AG20443 (cell line): ENCODE results near the gene C11orf52.

Experiments used
- DNase-seq: peaks from one replicate; pipeline ENCODE4 v3.0.0; 2012; ENCODE audit warnings: low spot score, mixed read lengths

Gene C11orf52

GRCh38 chr11:111938687-111939160, 20.0 kb downstream of the C11orf52 start:
- peak; percentile 48 for DNase-seq

GRCh38 chr11:111939836-111940604, 21.3 kb downstream of the C11orf52 start:
- DNase-seq = no peak

DNA sequence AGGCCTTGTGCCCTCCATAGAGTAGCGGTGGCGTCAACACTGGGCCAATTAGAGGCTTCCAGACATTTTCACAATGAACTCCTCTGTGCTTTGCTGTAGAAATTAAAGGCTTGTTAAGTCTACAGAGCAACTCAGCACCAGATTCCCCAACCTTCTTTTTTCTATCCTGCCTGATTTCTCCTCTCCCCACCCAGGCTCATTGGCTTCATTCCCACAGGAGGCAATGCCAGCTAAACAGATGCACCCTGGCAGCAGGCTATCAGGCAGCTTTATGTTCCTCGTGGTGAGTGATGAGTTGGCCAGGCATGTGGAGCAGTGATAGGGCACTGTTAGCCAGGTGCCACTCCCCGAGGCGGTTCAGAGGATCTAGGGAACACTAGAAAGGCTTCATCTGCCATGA, 23.2 kb downstream of the C11orf52 start:
- DNase-seq = no peak

DNA sequence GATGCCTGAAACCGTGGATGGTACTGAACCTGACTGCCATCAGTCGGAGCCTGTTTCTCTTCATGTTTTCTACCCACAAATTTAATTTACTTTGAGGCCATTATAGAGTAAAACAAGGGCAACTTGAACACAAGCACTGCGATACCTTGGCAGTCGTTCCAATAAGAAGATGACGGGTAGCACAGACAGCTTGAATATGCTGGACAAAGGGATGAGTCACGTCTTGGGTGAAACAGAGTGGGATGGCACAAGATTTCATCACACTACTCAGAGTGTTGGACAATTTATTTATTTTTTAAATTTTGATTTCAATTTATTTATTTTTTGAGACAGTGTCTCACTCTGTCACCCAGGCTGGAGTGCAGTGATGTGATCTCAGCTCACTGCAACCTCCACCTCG, 24.1 kb downstream of the C11orf52 start:
- DNase-seq = peak; percentile 38

DNA sequence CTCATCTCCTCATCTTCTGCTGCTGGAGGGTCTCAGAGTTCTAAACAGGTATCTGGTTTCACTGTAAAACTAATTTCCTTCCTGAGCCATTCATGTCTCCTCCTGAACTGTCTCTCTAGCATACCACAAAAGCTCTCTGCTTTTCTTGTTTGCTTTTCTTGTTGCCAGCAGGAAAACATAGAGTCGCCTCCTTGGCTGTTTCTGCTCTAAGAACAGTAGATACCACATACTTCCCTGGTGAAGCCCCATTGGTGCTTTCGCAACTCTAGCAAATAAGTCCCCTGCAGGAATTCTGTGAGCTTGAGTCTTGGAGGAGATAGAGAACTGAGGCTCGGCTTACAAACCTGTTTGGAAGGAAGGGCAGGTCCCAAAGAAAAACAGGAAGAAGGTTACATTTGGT, 25.4 kb downstream of the C11orf52 start:
- DNase-seq = peak; percentile 73

DNA sequence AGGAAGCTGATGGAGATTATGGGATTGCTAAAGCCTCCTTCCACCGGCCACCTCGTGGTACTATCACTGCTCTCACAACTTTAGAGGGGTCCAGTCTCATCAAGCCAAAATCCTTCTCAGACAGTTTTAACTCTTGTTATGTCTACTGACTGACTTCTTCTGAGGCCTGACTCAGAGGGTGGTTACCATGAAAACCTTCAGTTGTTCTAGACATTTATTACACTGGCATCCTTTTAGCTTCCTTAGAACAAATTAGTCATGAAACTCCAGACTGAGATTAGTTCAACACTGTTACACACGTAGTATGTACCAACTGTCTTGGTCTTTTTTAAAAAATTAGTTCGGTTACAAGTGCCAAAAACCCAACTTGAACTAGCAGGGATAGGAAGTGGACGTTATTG, 25.9 kb downstream of the C11orf52 start:
- DNase-seq = peak; percentile 67

- DNase-seq = no peak
These were observed 26.5 kb downstream of the C11orf52 start for GRCh38 chr11:111945198-111945597.

DNA sequence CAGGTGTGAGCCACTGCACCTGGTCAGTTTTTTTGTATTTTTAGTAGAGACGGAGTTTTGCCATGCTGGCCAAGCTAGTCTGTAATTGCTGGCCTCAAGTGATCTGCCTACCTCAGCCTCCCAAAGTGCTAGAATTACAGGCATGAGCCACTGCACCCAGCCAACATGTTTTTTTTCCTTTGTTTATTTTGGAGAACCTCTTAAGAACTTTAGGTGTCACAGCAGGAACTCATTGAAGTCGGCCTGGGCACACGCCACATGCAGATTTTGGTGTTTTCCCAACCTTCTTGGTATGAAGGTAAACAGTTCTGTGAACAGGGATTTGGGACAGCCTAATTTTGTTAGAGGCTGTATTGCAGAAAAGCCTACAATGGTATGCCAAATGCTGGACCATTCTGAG, 27.8 kb downstream of the C11orf52 start:
- no peak for DNase-seq

- no peak for DNase-seq
These were observed 28.4 kb downstream of the C11orf52 start for GRCh38 chr11:111947143-111947542.

- DNase-seq = no peak
These were observed 31.1 kb downstream of the C11orf52 start for GRCh38 chr11:111949519-111950426.

DNA sequence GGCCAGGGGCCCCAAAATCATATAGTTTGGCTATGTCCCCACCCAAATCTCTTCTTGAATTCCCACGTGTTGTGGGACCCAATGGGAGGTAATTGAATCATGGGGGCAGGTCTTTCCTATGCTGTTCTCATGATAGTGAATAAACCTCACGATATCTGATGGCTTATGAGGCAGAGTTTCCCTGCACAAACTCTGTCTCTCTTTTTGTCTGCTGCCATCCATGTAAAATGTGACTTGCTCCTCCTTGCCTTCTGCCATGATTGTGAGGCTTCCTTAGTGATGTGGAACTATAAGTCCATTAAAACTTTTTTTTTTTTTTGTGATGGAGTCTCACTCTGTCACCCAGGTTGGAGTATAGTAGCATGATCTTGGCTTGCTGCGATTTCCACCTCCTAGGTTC, 32.9 kb downstream of the C11orf52 start:
- DNase-seq = no peak

DNA sequence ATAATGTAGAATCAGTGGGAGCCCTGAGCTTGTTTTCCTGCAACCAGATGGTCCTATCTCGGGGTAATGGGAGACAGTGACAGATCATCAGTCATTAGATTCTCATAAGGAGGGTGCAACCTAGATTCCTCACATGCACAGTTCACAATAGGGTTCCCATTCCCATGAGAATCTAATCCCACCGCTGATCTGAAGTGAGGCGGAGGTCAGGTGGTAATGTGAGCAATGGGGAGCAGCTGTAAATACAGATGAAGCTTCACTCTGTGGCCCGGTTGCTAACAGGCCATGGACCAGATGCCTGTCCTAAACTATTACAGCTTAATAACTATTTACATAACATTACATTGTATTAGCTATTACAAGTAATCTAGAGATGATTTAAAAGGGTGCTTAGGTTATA, 35.4 kb downstream of the C11orf52 start:
- DNase-seq = no peak

GRCh38 chr11:111957663-111958444, 39.1 kb downstream of the C11orf52 start:
- DNase-seq = no peak

- DNase-seq = no peak
These were observed 42.2 kb downstream of the C11orf52 start for GRCh38 chr11:111960916-111961315.

DNA sequence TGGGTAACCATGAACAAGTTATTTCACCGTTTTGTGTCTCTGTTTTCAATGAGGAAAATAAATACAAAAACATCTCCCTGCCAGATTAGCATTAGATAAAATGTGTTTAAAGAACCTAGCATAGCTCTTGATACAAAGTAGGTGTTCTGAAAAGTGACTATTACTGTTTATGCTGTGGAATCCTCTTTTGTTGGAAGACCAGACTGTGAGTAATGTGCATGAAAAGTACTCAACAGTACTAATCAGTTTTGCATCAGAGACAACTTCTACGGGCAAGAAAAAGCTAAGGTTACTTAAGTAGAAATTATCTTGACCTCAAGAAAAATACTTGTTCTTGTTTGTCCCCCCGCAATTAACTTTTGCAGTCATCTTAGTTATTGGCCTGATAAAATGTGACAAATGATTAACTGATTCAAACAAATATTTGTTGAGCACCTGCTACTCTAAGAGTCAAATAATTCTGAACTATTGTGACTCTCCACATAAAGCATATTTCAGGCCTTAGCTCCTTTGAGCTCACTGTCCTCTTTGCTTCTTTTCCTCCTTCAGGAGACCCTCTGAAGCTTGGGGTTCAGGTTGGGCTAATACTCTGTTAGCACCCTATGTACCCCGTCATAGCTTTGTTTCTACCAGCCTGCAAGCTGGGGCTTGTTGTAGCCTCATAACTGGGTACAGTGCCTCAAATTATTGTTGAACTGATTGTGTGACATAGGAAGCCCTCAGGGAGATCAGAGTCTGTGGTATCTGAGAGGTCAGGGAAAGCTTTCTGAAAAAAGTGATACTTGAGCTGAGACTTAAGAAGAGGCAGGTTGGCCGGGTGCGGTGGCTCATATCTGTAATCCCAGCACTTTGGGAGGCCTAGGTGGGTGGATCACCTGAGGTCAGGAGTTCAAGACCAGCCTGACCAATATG, 42.9 kb downstream of the C11orf52 start:
- no peak for DNase-seq

GRCh38 chr11:111963931-111964340, 45.2 kb downstream of the C11orf52 start:
- DNase-seq = no peak

- no peak for DNase-seq
These were observed 48.0 kb downstream of the C11orf52 start for GRCh38 chr11:111966678-111967077.

- no peak for DNase-seq
These were observed 48.9 kb downstream of the C11orf52 start for GRCh38 chr11:111967649-111968048.

- DNase-seq = no peak
These were observed 50.6 kb downstream of the C11orf52 start for GRCh38 chr11:111969344-111969743.

GRCh38 chr11:111974446-111974845, 55.7 kb downstream of the C11orf52 start:
- DNase-seq = no peak
